ENCODE measurements around the gene FOSB.
"Not testable (repeated sequence)": the region's sequence is repeated elsewhere in the genome, so short reads cannot be mapped to it uniquely, and the experiment has no call there.

DNA sequence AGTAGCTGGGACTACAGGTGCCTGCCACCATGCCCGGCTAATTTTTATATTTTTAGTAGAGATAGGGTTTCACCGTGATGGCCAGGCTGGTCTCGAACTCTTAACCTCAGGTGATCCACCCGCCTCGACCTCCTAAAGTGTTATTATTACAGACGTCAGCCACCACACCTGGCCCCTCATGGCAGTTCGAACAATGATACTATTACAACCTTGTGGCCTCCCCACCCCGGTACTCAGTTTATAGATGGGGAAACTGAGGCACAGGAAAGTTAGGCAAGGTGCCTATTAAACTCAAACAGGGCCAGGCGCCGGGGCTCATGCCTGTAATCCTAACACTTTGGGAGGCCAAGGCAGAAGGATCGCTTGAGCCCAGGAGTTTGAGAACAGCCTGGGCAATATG is 42.6 kb downstream of the FOSB start:
- TF ChIP-seq HOXA7 (CRISPR knock-in tag; IDR thresholded peaks at IDR 0.05); PHF8 (IDR thresholded peaks at IDR 0.05; ENCODE audit: borderline replicate concordance, low read depth); SMC3 (IDR thresholded peaks at IDR 0.05): not testable (repeated sequence)
- TF ChIP-seq, protein P1, sequence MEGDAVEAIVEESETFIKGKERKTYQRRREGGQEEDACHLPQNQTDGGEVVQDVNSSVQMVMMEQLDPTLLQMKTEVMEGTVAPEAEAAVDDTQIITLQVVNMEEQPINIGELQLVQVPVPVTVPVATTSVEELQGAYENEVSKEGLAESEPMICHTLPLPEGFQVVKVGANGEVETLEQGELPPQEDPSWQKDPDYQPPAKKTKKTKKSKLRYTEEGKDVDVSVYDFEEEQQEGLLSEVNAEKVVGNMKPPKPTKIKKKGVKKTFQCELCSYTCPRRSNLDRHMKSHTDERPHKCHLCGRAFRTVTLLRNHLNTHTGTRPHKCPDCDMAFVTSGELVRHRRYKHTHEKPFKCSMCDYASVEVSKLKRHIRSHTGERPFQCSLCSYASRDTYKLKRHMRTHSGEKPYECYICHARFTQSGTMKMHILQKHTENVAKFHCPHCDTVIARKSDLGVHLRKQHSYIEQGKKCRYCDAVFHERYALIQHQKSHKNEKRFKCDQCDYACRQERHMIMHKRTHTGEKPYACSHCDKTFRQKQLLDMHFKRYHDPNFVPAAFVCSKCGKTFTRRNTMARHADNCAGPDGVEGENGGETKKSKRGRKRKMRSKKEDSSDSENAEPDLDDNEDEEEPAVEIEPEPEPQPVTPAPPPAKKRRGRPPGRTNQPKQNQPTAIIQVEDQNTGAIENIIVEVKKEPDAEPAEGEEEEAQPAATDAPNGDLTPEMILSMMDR (IDR thresholded peaks at IDR 0.05) = not testable (repeated sequence)
- peak; percentile 68; the same call in 1 of the 2 replicates for TF ChIP-seq CHD4 (IDR thresholded peaks at IDR 0.05; ENCODE audit: borderline replicate concordance)
